NCI-H1436 (cell line): ENCODE data around the gene ECPAS.
"Not testable (repeated sequence)": the region's sequence is repeated elsewhere in the genome, so short reads cannot be mapped to it uniquely, and the experiment has no call there.

Source experiments
- DNase-seq: peaks from one replicate; lab custom pipeline; 2025; lab: John Stamatoyannopoulos, UW

ECPAS gene

GRCh38 chr9:111411266-111411665, 72.9 kb downstream of the ECPAS start:
- DNase-seq, result no peak

- no peak for DNase-seq
Observed at GRCh38 chr9:111407813-111408212, 76.4 kb downstream of the ECPAS start.

- no peak for DNase-seq
Observed at GRCh38 chr9:111405701-111406100, 78.5 kb downstream of the ECPAS start.

- DNase-seq, result not testable (repeated sequence)
Observed at GRCh38 chr9:111401486-111401885, 82.7 kb downstream of the ECPAS start.

- no peak for DNase-seq
Observed at GRCh38 chr9:111400564-111400898, 83.7 kb downstream of the ECPAS start.

GRCh38 chr9:111399772-111400563, 84.2 kb downstream of the ECPAS start:
- DNase-seq, result no peak

- DNase-seq, result no peak
Observed at GRCh38 chr9:111399211-111399739, 84.9 kb downstream of the ECPAS start.

GRCh38 chr9:111393971-111394370, 90.2 kb downstream of the ECPAS start:
- DNase-seq, result no peak

GRCh38 chr9:111389406-111389805, 94.8 kb downstream of the ECPAS start:
- no peak for DNase-seq

- DNase-seq, result no peak
Observed at GRCh38 chr9:111386386-111386785, 97.8 kb downstream of the ECPAS start.

- no peak for DNase-seq
Observed at GRCh38 chr9:111381006-111381405, 103.2 kb downstream of the ECPAS start.

GRCh38 chr9:111375817-111376564, 108.2 kb downstream of the ECPAS start:
- DNase-seq, result no peak

- DNase-seq, result no peak
Observed at GRCh38 chr9:111375062-111375461, 109.1 kb downstream of the ECPAS start.

GRCh38 chr9:111372297-111372696, 111.9 kb downstream of the ECPAS start:
- DNase-seq, result no peak

- DNase-seq, result no peak
Observed at GRCh38 chr9:111366978-111367377, 117.2 kb downstream of the ECPAS start.

- DNase-seq, result no peak
Observed at GRCh38 chr9:111362526-111362925, 121.7 kb downstream of the ECPAS start.

GRCh38 chr9:111360881-111361280, 123.3 kb downstream of the ECPAS start:
- DNase-seq, result no peak

GRCh38 chr9:111356481-111357244, 127.5 kb downstream of the ECPAS start:
- no peak for DNase-seq

- DNase-seq, result no peak
Observed at GRCh38 chr9:111352545-111352944, 131.6 kb downstream of the ECPAS start.

- no peak for DNase-seq
Observed at GRCh38 chr9:111350556-111350955, 133.6 kb downstream of the ECPAS start.

- no peak for DNase-seq
Observed at GRCh38 chr9:111349766-111350165, 134.4 kb downstream of the ECPAS start.

GRCh38 chr9:111348821-111349271, 135.3 kb downstream of the ECPAS start:
- DNase-seq, result no peak
